Measurements from ENCODE around the gene CCN5. TPM values are rescaled to one million over a fixed set of nuclear protein-coding genes. Genes with fewer than 3 reads are reported as not detected.
"Not testable (repeated sequence)": the region's sequence is repeated elsewhere in the genome, so short reads cannot be mapped to it uniquely, and the experiment has no call there.

CCN5 gene
- total RNA-seq, 2 donors from 2014 or later, result 85.1 to 118 TPM

DNA sequence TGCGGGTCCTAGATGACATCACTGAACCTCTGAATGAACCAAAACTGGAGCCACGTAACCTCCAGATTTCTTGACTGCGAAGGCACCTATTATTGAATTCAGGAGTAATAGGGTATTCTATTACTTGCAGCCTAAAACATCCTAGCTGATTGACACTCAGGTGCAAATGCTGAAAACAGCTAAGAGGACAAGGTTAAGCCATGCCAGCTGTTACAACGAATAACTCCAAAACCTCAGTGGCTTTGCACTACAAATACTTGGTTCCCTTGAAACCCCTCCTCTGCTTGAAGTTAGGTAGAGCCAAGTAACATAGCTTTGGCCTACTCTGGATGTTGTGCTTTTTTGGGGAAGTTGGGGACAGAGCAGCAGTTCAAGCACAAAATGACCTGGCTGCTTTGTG, 21.0 kb upstream of the CCN5 start:
- H3K9me3 ChIP-seq, result no peaks in the 10 kb centered on the region
- H3K27ac ChIP-seq, result peak overlapping the region; percentile 75 to 92
- H3K4me3 ChIP-seq, result no peak overlapping the region
- DNase-seq (ENCODE audit: low spot score), result no peak
- H3K36me3 ChIP-seq, result no peaks in the 10 kb centered on the region
- peaks cover 0 to 52% of the 10 kb centered on the region in 2 donors for H3K4me1 ChIP-seq
- no peaks in the 10 kb centered on the region for H3K27me3 ChIP-seq
- no peak for TF ChIP-seq CTCF (IDR thresholded peaks at IDR 0.05)

- no peak for DNase-seq (ENCODE audit: low spot score)
- Histone ChIP-seq H3K27me3 (no peaks in the 10 kb centered on the region), H3K4me3 (no peak overlapping the region), H3K4me1 (peaks cover 0 to 49% of the 10 kb centered on the region in 2 donors), H3K27ac (peak overlapping the region; percentile 75 to 92), H3K9me3 (no peaks in the 10 kb centered on the region), H3K36me3 (no peaks in the 10 kb centered on the region)
- no peak for TF ChIP-seq CTCF (IDR thresholded peaks at IDR 0.05)
These were observed 19.9 kb upstream of the CCN5 start for GRCh38 chr20:44695295-44695673.

DNA sequence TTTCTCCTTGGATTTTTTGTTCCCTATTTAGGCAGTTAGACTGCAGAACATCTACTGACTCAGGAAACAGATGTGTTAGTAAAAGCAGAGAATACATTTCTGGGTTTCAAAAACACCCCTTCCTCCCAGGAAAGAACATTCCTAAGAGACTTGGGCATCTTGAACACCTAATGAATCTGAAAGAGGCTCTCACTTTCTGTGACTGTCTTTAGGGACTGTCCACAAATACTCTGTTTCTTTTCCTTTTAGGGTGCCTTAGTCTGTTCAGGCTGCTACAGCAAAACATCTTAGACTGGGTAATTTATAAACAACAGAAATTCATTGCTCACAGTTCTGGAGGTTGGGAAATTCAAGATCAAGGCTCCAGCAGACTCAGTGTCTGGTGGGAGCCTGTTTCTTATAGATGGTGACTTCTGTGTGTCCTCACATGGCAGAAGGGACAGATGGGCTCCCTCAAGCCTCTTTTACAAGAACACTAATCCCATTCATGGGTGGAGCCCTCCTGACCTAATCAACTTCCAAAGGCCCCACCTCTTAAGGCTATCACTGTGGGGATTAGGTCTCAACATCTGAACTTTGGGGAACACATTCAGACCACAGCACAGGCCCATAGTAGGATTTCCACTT, 19.4 kb upstream of the CCN5 start:
- no peak for TF ChIP-seq CTCF (IDR thresholded peaks at IDR 0.05)
- H3K36me3 ChIP-seq, result no peaks in the 10 kb centered on the region
- H3K9me3 ChIP-seq, result no peaks in the 10 kb centered on the region
- H3K27ac ChIP-seq, result peak overlapping the region; percentile 75 to 92
- peaks cover 0 to 43% of the 10 kb centered on the region in 2 donors for H3K4me1 ChIP-seq
- H3K4me3 ChIP-seq, result no peak overlapping the region
- no peak for DNase-seq (ENCODE audit: low spot score)
- no peaks in the 10 kb centered on the region for H3K27me3 ChIP-seq

- no peaks in the 10 kb centered on the region for H3K36me3 ChIP-seq
- H3K27ac ChIP-seq, result peak overlapping the region; percentile 75 to 92
- H3K9me3 ChIP-seq, result no peaks in the 10 kb centered on the region
- H3K4me1 ChIP-seq, result peaks cover 0 to 43% of the 10 kb centered on the region in 2 donors
- no peak overlapping the region for H3K4me3 ChIP-seq
- no peak for DNase-seq (ENCODE audit: low spot score)
- no peaks in the 10 kb centered on the region for H3K27me3 ChIP-seq
- TF ChIP-seq CTCF (IDR thresholded peaks at IDR 0.05), result no peak
These were observed 18.9 kb upstream of the CCN5 start for GRCh38 chr20:44696315-44696714.

DNA sequence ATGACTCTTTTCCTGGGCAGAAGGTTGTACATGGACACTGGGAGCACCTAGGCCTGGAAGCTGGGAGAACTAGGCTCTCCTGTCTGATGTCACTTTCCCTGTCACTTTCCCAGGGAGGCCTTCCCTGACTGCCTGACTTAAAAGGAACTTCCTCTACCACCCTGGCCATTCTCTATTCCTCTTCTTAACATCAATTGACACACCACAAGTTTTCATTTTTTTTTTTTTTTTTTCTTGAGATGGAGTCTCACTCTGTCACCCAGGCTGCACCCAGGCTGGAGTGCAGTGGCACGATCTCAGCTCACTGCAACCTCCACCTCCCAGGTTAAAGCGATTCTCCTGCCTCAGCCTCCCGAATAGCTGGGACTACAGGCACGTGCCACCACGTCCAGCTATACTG, 18.1 kb upstream of the CCN5 start:
- H3K27me3 ChIP-seq; H3K9me3 ChIP-seq; H3K36me3 ChIP-seq; H3K4me3 ChIP-seq; DNase-seq (ENCODE audit: low spot score): not testable (repeated sequence)
- peak overlapping the region; percentile 75 to 92 for H3K27ac ChIP-seq
- peaks cover 0 to 45% of the 10 kb centered on the region in 2 donors for H3K4me1 ChIP-seq

- no peaks in the 10 kb centered on the region for H3K9me3 ChIP-seq
- no peak overlapping the region for H3K4me3 ChIP-seq
- H3K27me3 ChIP-seq, result no peaks in the 10 kb centered on the region
- no peak overlapping the region for H3K27ac ChIP-seq
- peaks cover 0 to 45% of the 10 kb centered on the region in 2 donors for H3K4me1 ChIP-seq
- TF ChIP-seq CTCF (IDR thresholded peaks at IDR 0.05), result no peak
- no peak for DNase-seq (ENCODE audit: low spot score)
- H3K36me3 ChIP-seq, result no peaks in the 10 kb centered on the region
These were observed 16.8 kb upstream of the CCN5 start for GRCh38 chr20:44698351-44698750.

All from right atrium auricular region (tissue), 2 donors.